Activated CD4-positive, alpha-beta T cell treated with anti-CD3 and anti-CD28 coated beads, Interleukin-2, amount 50 U/mL, for 4 hours (primary cell): ENCODE data around the gene CUBN.
A peak's percentile ranks its signal among the peaks of the same experiment; 100 is the strongest.

Experiments used
- DNase-seq, 2 experiments: peaks; one replicate each; pipeline ENCODE4 v3.0.0-alpha.2; 2020

Gene CUBN

DNA sequence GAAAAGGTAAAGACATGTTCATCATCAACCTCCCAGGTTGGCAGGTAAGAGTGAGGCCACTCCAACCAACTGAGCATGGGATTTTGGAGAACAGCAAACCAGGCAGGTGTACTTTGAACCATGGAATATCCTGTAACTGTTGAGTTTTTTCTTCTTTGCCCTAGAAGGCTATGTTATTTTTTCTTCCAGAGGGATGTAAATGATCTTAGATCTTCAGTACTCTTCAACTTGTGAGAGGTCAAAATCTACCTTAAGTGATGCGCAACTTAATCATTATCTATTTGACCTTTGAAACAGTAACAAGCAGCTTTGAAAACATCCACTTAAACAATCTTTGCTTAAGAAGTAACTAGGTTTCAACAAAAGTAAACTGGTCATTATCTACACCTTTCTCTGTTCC is at the start of gene CUBN:
Gene CUBN, minus strand, starts transcription at position 71 of the 400 bp plus-strand sequence. Its CDS starts 46 bp downstream, at position 25.
- no peak for DNase-seq

DNA sequence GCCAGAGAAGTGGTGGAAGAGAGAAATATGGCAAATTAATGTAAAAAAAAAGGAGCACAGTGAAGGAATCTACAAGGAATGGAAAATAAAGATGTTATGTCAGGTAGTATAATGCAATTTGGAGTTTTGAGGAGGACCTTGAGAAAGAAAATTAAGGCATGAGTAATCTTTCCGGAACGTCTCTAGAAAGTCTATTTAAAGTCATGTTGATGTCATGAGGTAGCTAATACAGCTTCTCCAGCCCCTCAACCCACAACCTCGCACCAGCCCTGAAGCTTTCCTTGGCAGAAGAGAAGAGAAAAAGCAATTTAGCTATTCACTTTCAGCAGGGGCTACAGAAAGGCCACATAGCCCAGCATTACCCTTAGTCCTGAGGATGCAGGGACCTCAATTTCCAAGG is 49.4 kb upstream of the CUBN start:
- DNase-seq = no peak

DNA sequence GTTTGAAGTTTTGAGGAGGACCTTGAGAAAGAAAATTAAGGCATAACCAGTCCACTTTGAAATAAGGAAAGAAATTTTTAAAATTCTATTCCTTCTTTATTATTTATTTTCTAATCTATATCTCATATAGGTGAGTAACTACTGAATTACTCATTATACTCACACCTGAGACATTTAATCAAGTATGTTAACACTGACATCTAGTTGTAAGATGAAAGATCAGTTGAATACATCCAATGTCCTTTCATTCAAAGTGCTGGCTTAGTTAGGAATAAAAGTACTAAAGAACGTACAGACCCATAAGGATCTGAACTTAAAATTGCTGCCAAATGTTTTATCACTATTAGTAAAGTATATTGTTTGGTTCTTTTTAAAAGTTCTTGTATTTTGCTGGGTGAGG is 48.4 kb upstream of the CUBN start:
- DNase-seq = no peak

DNA sequence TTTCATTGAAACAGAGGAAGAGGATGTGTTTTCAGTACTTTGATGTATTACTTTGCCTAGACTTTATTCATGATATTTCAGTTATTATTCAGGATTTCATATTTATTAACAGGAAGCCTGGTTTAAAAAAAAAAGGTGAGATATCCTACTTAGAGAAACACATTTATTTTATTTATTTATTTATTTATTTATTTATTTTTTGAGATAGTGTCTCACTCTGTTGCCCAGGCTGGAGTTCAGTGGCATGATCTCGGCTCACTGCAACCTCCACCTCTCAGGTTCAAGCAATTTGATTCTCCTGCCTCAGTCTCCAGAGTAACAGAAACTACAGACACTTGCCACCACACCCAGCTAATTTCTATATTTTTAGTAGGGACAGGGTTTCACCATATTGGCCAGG is 47.4 kb upstream of the CUBN start:
- DNase-seq = no peak

DNA sequence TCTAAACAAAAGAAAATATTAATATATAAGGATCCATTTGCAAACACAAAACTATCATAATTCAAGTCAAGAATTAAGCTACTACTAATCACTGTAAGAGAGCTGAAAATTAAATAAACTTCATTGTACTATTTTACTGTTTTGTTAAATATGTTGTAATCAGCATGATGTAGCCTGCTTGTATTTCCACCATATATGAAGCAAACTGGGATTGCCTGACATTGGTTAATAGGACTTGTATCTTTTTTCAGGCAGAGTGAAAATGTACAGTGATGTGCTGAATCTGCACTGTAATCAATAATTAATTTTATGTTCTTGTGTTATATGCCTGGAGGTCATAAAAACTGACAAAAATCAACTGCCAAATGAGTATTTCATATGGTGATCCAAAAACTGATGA is 46.5 kb upstream of the CUBN start:
- no peak for DNase-seq

DNA sequence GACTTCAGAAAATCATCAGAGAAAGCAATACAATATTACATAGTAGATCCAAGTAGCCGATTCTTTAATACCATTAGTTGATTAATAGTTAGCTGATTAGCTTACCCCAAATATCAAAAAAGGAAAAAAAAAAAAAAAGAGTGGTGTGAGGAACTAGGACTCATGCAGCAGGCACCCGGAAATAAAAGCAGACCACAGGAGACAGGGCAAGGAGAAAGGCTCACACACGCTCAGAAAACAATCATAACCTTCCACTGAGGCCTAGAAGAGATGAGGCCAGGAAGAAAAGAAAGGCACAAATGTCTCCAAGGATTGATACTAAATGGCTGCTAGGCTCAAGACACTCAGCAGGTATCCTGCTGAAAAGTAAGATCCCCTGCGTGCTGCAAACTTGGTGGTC is 45.9 kb upstream of the CUBN start:
- DNase-seq = no peak

DNA sequence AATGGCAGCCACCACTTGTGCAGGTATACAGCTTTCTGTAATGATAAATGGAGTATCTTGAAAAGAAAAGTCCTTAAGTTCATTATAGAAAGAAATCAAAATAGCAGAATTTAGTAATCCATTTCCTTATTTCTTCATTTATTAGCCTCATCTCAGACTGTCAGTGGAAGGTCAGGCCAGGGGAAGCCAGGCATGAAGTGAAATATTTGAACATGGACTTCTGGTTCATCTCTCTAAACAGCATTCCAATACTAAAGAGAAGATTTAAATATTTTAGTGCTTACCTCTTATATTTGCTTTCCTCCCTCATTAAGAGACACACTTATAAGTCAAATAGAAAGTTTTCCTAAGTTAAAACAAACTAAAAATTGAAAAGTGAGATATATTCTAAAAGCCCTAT is 45.0 kb upstream of the CUBN start:
- no peak for DNase-seq

DNA sequence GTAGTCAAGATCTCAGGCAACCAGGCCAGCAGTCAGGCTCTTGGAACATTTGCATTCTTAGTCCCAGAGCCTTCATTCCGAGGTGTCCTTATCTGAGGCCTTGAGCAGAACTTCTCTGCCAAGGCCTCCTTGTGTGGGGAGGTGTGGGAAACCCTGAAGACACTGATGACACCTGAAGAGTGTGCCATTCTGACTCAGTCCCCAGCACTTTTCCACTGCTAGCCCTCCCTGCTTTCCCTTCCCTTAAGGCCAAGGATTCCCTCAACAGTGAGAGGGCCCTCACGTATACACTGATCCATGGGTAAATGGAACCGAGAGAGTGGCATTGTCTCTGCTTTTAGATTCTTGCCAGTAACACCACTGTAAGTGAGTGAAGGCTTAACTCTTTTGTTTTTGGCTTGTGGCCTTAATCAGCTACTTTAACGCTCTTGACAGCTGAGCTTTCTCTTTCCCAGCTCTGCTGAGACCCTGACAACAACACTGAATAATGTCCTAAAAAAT is 41.6 kb upstream of the CUBN start:
- DNase-seq = no peak

DNA sequence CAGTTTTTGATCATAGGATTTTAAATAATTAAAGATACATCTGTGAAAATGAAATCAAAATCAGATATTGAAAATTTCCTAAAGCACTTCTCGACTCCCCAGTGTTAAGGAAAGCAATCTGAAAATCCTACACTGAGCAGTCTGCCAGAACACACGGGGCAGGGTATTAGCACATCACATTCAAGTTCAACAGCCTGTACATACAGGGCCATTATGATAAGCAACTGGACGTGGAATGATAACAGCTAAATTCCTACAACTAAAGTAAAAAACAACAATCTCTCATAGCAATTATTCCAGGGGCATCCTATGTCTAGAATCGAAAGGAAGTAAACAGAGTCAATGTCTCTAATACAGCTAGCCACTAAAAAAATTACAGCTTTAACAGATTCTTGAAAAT is 40.2 kb upstream of the CUBN start:
- no peak for DNase-seq

DNA sequence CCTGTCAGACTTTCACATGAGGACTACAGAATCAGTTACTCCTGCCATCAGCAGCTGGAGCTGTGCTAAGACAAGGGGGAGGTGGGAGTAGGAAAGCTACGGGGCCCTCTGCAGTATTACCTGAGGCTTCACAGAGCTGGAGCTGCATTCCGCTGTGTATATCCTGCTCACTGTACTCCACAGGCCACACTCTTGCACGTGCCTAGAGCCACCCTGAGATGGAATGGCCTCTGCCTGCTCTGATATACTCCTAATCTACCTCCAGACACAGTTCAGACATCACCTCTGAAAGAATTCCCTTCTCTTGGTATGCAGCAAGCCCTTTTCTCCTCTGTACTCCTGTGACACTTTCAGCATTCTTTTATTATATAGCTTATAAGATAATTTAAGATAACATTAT is 37.1 kb upstream of the CUBN start:
- DNase-seq = no peak

DNA sequence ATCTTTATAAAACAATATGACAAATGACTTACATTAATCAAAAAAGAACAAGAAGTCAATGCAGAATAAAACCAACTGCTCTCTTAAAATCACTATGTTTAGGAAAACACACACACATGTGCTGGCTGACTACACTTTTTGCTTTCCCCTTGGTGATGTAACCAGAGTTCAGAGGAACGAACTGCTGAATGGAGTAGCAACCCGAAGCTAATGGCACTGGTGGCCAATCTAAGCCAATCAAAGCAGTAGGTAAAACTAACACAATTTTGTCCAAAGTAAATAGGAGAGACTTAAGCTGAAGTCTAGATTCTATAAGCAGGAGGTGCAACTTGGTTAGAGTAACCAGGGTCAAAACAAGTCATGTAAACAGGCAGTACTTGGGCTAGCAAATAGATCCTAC is 33.2 kb upstream of the CUBN start:
- no peak for DNase-seq

DNA sequence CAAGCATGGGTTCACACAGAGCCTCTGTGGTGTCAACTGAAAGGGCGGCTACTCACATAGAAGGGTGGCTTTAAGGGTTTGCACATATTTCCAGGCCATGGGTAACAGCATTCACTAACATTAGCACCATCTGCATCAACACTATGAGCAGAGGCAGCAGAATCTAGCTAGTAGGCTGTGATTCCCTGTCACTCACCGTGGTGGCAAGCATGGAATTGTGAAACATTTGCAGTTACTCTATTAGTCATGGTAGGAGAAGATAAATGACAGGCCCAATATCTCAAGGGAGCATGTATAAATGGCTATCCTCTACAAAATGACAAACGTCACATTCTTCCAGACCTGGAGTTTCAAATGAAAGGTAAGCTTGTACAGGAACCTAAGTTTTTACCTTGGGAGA is 32.2 kb upstream of the CUBN start:
- DNase-seq = no peak

DNA sequence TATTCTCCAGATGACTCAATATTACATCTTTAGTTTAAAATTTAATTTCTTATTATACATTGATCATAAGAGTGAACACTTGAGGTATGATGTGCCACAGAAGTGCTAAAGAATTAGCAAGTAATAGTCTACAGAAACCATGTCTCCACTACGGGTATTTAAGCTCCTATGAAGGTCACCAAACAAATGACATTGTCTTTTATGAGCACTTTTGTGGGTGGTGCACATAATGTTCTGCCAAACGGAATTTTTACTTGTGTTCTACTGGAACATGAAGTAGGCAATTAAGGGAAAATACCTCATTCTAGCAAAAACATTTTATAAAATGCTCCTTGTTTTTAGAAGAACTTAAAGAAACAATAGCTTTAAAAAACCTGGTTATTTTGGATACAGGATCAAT is 27.4 kb upstream of the CUBN start:
- DNase-seq = no peak

DNA sequence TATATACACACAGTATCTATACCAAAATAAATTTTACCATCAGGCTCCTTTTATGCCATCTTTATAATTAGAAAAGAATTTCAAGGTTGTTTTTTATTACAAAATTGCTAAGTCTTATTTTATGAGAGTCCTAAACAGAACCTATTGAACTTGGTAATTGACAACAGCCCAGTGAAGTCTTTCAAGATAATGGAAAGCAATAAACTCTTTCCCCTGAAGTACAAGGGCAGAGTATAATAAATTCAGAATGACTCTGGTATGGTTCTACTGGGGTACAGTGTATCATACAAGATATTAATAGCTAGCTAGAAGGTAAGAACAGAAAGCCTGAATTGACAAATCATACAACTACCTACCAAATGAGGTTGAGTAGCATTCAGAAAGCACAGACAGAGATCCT is 26.2 kb upstream of the CUBN start:
- no peak for DNase-seq

DNA sequence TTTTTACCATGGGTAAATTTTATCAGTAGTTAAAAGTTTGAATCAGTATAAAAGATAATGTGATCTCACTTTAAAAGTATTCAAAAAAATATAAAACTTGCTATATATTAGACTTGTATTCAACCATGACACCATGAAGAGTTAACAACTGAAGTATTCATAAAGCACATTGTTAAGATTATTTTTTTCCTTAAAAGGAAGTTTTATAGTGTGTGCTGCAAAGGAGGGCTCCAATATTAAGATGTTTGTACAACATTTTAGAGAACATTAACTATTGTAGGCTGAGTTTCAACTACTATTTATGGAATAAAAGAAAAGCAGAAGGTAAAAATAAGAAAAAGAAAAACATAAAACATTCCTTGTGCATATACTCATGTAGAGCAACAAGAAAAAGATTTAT is 24.5 kb upstream of the CUBN start:
- no peak for DNase-seq

DNA sequence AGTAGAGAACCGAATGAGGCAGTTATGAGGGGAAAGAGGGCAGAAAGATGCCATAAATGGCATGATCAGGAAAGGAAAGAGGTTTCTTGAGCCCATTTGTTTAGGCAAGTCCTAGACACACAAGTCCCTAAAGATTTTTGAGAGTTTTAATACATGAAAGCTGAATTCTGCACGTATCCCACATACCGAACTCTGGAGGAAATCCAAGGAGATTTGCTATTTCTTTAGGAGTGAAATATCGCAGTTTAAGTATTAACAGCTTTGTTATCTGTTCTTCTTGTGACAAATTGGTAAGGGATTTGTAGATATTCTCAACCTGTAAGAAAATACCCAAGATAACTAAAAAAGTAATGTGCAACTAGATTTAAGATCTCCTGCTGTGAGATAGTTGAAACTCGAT is 23.7 kb upstream of the CUBN start:
- no peak for DNase-seq

DNA sequence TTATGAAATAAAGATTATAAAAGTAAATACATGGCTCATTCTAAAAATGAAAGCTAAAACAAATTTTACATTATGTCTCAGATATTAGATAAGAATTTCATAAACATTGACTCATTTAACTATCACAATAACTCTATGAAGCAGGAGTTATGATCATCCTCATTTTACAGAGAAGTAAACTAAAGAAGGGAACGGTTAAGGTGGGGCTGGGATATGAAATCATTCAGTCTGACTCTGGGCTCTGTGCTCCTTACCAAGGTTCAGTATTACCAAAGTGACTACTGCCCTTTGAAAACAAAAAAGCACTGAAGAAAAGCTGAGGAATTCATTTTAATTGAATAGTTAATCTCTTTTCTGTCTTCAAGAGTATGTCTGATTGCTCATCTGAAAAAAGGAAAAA is 22.1 kb upstream of the CUBN start:
- DNase-seq = no peak

DNA sequence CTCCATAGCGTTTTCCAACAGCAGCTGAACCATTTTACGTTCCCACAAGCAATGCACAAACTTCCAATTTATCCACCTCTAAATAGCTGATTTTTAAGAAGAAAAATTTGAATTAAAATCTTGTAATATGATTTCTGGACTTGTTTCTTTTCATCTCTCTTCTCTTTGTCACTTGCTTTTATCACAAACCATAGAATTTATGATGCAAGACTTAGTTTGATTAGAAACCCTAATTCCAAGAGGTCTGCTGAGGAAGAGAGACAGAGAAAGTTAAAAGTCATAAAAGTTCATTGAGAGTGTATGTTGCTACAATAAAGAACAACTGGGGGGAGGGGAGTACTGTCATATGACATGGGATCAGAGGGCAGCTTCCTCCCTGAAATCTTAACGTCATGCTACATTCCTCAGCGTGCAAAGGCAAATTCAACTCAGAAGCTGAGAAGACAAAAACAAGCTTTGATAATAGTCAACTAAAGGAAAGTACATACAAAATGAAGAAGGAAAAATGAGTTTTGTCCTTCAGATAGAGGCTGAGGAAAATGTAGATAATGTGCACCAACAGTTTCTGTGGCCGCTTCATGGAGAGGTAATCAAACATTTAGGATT is 18.4 kb upstream of the CUBN start:
- DNase-seq = no peak

DNA sequence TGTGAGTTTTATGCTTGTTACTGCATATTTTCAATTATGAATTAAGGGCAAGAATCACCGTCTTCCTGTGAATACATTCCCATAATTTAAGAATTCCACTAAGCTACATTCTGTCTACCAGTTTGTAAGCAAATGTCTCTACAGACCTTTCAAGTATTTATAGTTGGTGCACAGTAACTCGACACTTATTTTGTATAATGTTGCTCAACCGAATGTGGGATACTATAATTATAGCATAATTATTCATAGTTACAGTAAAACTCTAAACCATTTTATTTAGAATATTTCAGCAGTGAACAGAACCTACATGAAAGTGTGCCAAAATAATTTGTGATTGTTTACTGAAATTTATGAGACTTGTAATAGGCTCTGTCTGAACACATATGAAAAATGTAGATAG is 17.3 kb upstream of the CUBN start:
- no peak for DNase-seq

DNA sequence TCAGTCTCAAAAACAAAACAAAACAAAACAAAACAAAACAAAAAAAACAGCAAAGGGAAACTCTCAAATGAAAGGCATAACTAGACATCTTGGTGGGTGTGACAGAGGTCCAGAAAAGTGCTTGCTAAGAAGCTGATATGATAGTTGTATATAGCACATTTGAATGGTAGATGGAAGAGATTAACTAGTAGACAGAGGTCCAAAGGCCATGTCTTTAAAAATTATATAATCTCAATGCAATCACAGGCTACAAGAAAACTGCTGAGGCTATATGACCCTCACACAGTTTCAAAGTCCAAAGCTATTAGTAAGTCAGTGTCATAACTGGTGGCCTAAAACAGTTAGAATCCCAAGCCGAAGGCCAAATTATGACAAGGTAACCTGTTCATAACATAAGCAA is 15.6 kb upstream of the CUBN start:
- no peak for DNase-seq

DNA sequence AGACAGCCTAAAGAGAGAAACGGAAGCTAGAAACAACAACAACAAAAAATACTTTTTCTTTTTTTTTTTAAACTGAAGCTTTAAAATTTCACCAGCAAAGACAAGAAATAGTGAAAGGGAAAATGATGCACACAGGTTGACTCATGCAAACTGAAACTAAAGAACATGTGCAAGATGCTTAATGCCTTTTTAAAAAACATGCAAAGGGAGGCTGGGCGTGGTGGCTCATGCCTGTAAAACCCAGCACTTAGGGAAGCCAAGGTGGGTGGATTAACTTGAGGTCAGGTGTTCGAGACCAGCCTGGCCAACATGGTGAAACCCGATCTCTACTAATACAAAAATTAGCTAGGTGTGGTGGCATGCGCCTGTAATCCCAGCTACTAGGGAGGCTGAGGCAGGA is 15.1 kb upstream of the CUBN start:
- peak; percentile 18 to 28 for DNase-seq

DNA sequence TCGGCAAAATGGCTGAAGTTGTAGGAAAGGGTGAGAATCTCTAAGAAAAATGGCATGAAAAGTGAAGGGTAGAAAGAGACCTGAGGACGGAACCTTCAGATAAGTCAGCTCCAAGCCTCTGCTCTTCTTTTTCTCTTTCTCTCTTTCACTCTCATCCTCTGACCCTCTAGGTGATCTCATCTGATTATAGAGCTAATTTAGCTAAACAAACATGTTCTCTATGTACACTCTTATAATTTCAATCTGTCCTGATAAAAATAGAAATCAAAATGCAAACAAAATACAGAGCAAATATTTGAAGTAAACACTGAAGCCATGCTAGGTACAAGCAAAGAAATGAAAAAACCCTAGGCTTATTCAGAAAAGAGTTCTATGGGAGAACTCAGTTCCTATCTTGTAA is 14.4 kb upstream of the CUBN start:
- no peak for DNase-seq

DNA sequence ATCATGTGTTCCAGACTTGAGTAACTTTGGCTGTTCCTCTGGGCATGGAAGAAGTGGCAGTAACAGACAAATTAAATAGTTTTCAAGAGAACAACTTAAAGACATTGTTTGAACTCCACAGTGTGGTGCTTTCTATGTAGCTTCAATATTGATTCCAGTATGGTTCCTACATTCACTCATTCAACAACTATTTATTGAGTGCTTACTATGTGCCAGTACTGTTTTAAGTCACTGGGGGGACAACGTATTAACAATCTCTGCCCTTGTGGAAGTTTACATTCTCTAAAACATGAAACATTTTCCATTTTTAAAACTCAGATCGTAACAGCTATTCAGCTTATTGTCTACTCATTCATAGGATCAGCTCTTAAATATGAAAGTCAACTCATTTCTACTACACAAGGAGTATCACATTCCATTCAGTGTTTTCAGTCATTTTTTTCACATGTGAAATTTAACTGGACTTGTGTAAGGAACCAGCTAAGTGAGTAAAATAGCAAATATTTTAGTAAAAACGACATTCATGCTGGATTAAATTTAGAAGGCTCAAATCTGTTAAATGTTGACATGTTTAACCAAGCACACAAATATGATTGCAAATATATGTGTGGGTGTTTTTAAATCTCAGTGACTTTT is 13.6 kb upstream of the CUBN start:
- no peak for DNase-seq

DNA sequence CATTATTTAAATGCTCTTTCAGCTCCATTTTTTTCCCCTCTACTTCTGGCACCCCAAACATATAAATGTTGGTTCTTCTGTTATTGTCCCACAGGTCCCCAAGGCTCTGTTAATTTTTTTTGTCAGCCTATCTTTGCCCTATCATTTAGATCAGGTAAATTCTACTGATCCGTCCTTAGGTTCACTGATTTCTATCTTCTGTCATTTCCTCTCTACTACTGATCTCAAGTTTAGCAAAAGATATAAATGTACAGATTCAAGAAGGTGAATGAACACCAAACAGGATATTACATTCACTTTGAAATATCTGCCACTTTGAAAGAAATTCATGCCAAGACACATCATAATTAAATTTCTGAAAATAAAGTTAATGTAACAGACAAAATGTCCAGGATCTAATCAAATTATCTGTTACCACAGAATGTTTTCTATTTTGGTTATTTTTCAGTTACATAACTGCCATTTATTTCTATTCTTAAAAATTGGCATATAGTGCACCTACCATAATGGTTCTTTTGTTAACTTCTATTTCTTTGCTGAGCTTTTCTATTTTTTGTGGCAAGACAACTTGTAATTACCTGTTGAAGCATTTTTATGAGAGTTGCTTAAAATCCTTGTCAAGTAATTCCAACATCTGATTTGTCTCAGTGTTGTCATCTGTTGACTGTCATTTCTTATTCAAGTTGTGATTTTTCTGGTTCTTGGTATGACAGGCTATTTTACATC is 12.1 kb upstream of the CUBN start:
- no peak for DNase-seq

DNA sequence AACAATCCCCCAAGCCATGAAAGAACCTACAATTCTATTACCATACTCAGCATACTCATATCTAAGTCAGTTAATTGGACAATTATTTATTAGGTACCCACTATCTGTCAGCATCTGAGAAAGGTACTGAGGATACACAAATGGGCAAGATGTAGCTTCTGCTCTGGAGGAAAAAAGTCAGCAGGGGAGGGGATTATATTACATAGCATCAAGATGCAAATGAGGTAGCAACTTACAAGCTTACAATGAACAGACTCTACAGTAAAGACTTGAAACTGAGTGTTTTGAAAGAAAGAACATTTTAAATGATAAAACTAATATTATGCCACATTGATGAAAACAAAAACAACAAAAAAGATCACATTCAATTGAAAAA is 10.8 kb upstream of the CUBN start:
- DNase-seq = no peak
